GM19239 (cell line): ENCODE results near the gene CLK3.
"Not testable (repeated sequence)": the region's sequence is repeated elsewhere in the genome, so short reads cannot be mapped to it uniquely, and the experiment has no call there.

ENCODE experiments used
- DNase-seq: peaks from one replicate; pipeline ENCODE4 v3.0.0; 2011; ENCODE audit warnings: low spot score; ENCODE audit not compliant: insufficient read length
- FAIRE-seq: peaks from 2 replicates; lab custom pipeline; 2011; peaks lifted over from hg19 to GRCh38; lab: Jason Lieb, UNC

The CLK3 gene

GRCh38 chr15:74615508-74616365 is at the start of gene CLK3:
CLK3 (plus strand) TSS chr15:74615836; CDS start chr15:74619197, 3,361 bp downstream.
- FAIRE-seq = peak; percentile 86
- peak; percentile 99 for DNase-seq

- DNase-seq (no peak), FAIRE-seq (no peak)
Measured at GRCh38 chr15:74568594-74568993, 47.0 kb upstream of the CLK3 start.

GRCh38 chr15:74569731-74570070 is 45.9 kb upstream of the CLK3 start:
- no peak for FAIRE-seq

GRCh38 chr15:74571191-74571590 is 44.4 kb upstream of the CLK3 start:
- DNase-seq (no peak), FAIRE-seq (no peak)

More at GRCh38 chr15:74569731-74570070, 45.9 kb upstream of the CLK3 start:
- no peak for DNase-seq

GRCh38 chr15:74573987-74574386 is 41.6 kb upstream of the CLK3 start:
- DNase-seq (no peak), FAIRE-seq (no peak)

GRCh38 chr15:74578496-74578994 is 37.1 kb upstream of the CLK3 start:
- no peak for DNase-seq
- no peak for FAIRE-seq

- no peak for FAIRE-seq
- DNase-seq = no peak
Measured at GRCh38 chr15:74579001-74579400, 36.6 kb upstream of the CLK3 start.

- no peak for FAIRE-seq
- no peak for DNase-seq
Measured at GRCh38 chr15:74580538-74581350, 34.9 kb upstream of the CLK3 start.

- FAIRE-seq (no peak), DNase-seq (no peak)
Measured at GRCh38 chr15:74584204-74584603, 31.4 kb upstream of the CLK3 start.

- DNase-seq (no peak), FAIRE-seq (no peak)
Measured at GRCh38 chr15:74584779-74585178, 30.9 kb upstream of the CLK3 start.

GRCh38 chr15:74585191-74585590 is 30.4 kb upstream of the CLK3 start:
- DNase-seq (no peak), FAIRE-seq (no peak)

GRCh38 chr15:74585857-74586256 is 29.8 kb upstream of the CLK3 start:
- FAIRE-seq (no peak), DNase-seq (no peak)

GRCh38 chr15:74589826-74590225 is 25.8 kb upstream of the CLK3 start:
- FAIRE-seq (no peak), DNase-seq (no peak)

- FAIRE-seq = no peak
- no peak for DNase-seq
Measured at GRCh38 chr15:74592222-74592621, 23.4 kb upstream of the CLK3 start.

- no peak for FAIRE-seq
Measured at GRCh38 chr15:74593122-74593521, 22.5 kb upstream of the CLK3 start.

GRCh38 chr15:74594455-74594854 is 21.2 kb upstream of the CLK3 start:
- DNase-seq (no peak), FAIRE-seq (no peak)

More at GRCh38 chr15:74593122-74593521, 22.5 kb upstream of the CLK3 start:
- DNase-seq = no peak

GRCh38 chr15:74595271-74595670 is 20.4 kb upstream of the CLK3 start:
- DNase-seq (no peak), FAIRE-seq (no peak)

GRCh38 chr15:74596736-74597135 is 18.9 kb upstream of the CLK3 start:
- not testable (repeated sequence) for FAIRE-seq, DNase-seq

- FAIRE-seq, DNase-seq: not testable (repeated sequence)
Measured at GRCh38 chr15:74597146-74597705, 18.4 kb upstream of the CLK3 start.

- peak; percentile 93 for FAIRE-seq
- peak; percentile 99 for DNase-seq
Measured at GRCh38 chr15:74598126-74598842, 17.4 kb upstream of the CLK3 start.
